Fibroblast of the conjunctiva (primary cell): ENCODE results near the gene RALGPS1.
"Not testable (repeated sequence)": the region's sequence is repeated elsewhere in the genome, so short reads cannot be mapped to it uniquely, and the experiment has no call there.

ENCODE experiments used
- DNase-seq: peaks from one replicate; pipeline ENCODE4 v3.0.0-alpha.2; 2010; ENCODE audit warnings: low read depth

Gene RALGPS1

GRCh38 chr9:127137640-127138360 is 223.2 kb downstream of the RALGPS1 start:
- no peak for DNase-seq

DNA sequence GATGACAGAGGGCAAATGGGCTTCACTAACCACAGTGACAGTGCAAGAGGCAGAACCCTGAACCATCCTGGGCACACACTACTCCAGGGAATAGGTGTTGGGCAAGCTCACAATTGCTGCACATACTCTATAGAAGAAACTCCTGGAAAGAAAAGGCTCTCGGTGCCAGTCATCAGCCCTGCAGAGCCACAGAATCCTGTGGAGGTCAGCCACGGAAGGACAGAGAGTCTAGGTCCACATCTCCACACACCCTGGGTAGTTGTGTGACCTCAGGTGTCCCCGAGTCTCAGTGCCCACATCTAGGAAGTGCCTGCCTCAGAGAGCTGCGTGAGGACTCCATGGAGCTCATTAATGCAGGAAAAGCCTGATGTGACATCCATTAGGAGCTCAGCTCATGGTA is 223.9 kb downstream of the RALGPS1 start:
- DNase-seq = no peak

- DNase-seq = no peak
Observed at GRCh38 chr9:127139071-127139731, 224.6 kb downstream of the RALGPS1 start.

DNA sequence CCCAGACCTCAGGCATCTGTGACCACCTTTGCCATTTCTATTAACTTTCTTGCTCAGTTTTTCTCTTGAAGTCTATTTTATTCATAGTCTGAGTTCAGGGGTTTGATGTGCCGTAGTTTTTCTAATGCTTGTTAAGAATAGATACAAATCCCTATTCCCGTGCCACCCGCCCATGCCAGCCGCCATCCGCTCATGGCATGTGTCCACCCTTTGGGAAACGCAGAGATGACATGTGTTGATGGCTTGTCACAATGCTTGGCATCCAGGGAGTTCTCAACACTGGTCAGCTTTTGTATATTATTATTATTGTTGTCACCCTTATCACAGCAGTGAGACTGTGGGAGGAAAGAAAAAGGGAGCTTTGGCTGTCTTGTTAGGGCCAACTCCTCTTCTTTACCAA is 225.2 kb downstream of the RALGPS1 start:
- no peak for DNase-seq

DNA sequence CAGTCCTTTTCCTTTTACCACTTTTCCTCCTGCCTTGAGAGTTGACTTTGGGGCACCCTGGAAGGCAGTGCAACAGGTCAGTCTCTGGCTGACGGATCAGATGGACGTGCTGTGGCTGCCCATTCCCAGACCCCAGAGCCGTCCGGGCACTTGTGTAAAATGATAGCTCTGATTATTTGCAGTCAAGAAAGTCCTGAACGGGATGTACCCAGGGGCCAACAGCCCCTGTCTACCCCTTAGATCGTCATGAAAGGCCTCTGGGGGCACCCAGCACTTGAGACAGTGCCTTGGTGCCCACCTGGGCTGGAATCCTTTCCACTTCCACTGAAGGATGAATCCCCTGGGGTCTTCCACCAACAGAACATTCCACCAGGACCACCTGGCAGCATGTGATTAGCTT is 225.6 kb downstream of the RALGPS1 start:
- DNase-seq = no peak

DNA sequence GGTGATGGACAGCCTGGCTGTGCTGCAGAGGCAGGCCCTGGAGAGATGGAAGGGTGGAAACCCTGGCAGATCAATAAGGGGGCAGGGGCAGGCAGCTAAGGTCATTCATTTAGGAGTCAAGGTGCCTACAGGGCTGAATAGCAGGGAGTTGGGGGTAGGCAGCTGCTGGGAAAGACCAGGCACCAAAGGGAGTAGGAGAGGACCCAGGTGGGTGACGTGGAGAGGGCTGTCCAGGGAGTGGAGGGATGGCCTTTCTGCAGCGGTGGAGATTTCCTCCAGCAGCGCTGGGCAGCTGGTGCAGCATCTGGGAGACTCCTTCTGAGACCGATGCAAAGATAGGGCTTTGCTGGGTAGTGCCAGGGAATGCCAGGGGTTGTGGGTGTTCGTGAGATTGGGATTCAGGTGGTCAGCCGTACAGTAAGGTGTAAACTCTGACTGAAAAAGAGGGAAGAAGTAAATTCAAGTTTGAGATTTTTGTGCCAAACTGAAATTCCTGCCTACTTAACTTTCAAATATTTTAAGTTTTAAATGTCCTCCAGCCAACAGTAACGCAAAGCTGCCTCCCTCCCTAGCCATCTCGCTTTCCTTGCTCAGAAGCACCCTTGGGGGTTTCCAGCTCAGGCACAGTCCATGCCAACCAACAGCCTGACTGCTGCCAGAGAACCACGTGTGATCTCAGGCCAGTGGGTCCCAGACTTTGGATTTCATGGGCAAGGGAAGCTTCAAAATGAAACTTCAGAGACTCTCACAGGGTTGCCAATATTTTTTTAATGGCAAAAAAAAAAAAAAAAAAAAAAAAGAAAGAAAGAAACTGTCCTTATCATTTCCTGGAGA is 226.5 kb downstream of the RALGPS1 start:
- DNase-seq = no peak

DNA sequence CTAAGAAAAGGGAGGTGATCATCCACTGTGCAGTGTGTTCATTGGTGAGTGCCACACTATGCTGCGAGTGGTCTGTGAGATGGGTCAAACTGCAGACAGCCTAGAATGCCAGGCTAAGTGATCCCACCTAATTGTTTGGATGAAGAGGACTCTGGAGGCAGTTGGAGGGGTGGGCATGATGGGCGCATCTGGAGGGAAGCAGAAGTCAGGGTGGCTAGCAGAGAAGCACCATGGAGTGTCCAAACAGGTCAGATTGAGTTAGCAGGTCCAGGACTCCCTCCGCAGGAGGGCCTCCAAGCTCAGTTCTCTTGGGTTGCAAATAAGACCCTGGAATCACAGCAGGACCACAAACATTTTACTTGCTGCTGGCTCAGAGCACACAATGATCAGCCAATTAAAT is 227.7 kb downstream of the RALGPS1 start:
- no peak for DNase-seq

- DNase-seq = no peak
Observed at GRCh38 chr9:127142931-127143464, 228.4 kb downstream of the RALGPS1 start.

DNA sequence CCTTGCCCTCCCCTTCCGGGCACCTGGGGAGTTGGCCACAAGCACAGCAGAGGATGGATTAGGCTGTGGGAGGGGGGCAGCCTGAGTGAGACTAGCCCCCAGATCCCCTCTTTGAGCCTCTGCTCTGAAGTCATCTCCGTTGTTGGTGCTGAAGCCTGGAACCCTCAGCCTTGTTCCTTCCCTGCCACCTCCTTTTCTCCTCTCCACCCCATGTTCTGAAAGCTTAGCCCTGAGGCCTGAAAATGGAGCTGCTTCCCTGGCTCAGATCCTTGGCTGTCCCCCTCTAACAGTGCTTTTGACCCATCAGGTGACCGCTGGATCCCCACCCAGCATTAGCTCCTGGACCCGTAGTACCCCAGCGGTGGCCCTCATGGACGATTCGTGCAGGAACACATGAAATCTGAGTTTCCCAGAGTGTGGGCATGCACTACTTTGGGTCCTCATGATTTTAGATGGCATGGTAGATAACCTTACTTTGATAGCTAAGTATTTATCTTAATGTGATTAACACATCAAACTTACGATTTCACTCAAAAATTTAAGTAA is 229.4 kb downstream of the RALGPS1 start:
- DNase-seq = no peak

- no peak for DNase-seq
Observed at GRCh38 chr9:127144670-127145445, 230.3 kb downstream of the RALGPS1 start.

- not testable (repeated sequence) for DNase-seq
Observed at GRCh38 chr9:127146841-127147240, 232.3 kb downstream of the RALGPS1 start.

DNA sequence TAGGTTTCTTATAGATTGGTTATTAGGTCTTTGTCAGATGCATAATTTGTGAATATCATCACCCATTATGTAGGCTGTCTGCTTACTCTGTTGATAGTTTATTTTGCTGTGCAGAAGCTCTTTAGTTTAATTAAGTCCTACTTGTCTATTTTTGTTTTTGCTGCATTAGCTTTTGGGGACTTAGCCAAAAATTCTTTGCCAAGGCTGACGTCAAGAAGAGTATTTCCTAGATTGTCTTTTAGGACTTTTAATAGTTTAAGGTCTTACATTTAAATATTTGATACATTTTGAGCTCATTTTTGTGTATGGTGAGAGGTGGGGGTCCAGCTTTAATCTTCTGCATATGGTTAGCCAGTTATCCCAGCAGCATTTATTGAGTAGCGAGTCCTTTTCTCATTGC is 232.7 kb downstream of the RALGPS1 start:
- no peak for DNase-seq

DNA sequence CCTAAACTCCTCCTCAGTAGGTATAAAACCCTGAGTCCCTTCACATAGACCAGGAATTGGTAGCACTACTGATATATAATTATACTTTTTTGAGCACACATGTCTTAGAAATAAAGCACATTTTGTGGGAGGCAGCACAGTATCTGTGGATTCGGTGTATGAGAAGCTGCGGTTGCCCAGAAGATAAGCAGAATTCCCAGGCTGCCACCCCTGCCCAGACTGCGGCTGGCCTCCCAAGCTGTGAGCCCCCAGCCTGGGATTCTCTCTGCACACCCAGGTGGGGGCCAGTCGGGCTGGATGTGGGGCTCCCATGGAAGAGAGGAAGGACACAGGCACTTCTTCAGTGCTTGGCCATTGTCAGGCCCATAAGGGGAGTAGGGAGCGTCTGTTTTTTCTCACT is 233.4 kb downstream of the RALGPS1 start:
- DNase-seq = no peak

- no peak for DNase-seq
Observed at GRCh38 chr9:127149010-127149409, 234.4 kb downstream of the RALGPS1 start.

- DNase-seq = no peak
Observed at GRCh38 chr9:127149463-127150390, 235.1 kb downstream of the RALGPS1 start.

DNA sequence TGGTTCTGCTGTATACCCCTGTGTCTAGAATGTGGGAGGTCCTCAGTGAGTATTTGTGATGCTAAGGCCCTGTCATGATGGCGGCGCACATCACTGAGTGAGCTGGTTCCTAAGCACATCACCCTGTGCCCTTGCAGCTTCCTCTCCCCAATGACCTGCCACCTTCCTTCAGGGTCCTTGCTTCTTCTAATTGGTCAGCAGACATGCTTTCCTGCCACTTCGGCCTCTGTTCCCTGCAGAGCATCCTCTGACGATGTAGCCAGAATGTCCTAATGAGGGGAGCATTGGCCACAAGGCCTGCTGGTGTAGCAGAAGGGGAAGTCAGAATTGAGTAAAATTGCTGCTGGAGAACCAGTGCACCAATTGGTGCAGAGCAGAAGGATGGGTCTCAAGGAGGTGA is 238.9 kb downstream of the RALGPS1 start:
- DNase-seq = no peak

GRCh38 chr9:127154003-127154389 is 239.4 kb downstream of the RALGPS1 start:
- no peak for DNase-seq

GRCh38 chr9:127154390-127155191 is 240.0 kb downstream of the RALGPS1 start:
- DNase-seq = peak; percentile 67

DNA sequence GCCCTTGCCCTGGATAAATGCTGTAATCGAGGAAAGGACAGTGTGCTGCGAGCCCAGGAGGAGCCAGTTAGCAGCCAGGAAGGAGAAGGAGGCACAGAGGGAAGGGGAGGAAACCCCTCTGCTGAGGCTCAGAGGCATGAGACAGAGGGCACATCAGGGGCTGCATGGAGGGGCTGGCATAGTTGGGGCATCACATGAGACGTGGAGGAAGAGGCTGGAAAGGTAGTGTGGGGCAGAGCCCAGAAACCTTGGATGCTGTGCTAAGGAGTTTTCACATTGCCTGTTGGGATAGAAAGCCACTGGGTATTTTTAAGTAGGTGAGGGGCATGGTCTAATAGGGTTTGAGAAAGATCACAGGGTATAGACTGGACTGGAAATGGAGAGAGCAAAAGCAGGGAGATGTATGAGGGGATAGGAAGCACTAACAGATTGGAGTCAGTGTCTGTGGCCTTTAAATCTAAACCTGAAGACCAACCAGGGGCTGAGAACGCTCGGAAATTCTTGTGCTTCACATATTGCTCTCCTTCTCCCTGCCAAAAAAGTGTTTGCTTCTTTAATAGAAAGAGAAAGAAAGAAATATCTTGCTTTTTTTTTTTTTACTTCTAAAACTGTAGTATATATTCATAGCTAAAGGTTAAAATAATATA is 240.9 kb downstream of the RALGPS1 start:
- no peak for DNase-seq
